Activated CD4-positive, alpha-beta T cell treated with anti-CD3 and anti-CD28 coated beads, Interleukin-2, amount 50 U/mL, for 24 hours (primary cell): ENCODE results near the gene TENT5C.

ENCODE experiments used
- DNase-seq, 2 donors: peaks; one replicate each; pipeline ENCODE4 v3.0.0-alpha.2; 2020; ENCODE audit warnings: low read depth in 1 of 2, low spot score in 1 of 2

The TENT5C gene

GRCh38 chr1:117590273-117590925, 15.4 kb upstream of the TENT5C start:
- DNase-seq = no peak

GRCh38 chr1:117591252-117591651, 14.6 kb upstream of the TENT5C start:
- DNase-seq = no peak

GRCh38 chr1:117592155-117592554, 13.7 kb upstream of the TENT5C start:
- no peak for DNase-seq

GRCh38 chr1:117594261-117594990, 11.4 kb upstream of the TENT5C start:
- no peak for DNase-seq

GRCh38 chr1:117596023-117596720, 9.7 kb upstream of the TENT5C start:
- no peak for DNase-seq

GRCh38 chr1:117598489-117598888, 7.4 kb upstream of the TENT5C start:
- DNase-seq = no peak

GRCh38 chr1:117599286-117600221, 6.3 kb upstream of the TENT5C start:
- no peak for DNase-seq

- no peak for DNase-seq
Observed at GRCh38 chr1:117600325-117600943, 5.4 kb upstream of the TENT5C start.

- DNase-seq = no peak
Observed at GRCh38 chr1:117600966-117601365, 4.9 kb upstream of the TENT5C start.

GRCh38 chr1:117602862-117603261, 3.0 kb upstream of the TENT5C start:
- no peak for DNase-seq

GRCh38 chr1:117605164-117605773, 579 bp upstream of the TENT5C start:
- DNase-seq = no peak

- peak; percentile 21 for DNase-seq
Observed at GRCh38 chr1:117606649-117607430, 992 bp downstream of the TENT5C start.

- peak; percentile 6 to 9 for DNase-seq
Observed at GRCh38 chr1:117607471-117607870, 1.6 kb downstream of the TENT5C start.

GRCh38 chr1:117608115-117608615, 2.3 kb downstream of the TENT5C start:
- DNase-seq = no peak

- DNase-seq = no peak
Observed at GRCh38 chr1:117608758-117609157, 2.9 kb downstream of the TENT5C start.

GRCh38 chr1:117609471-117609911, 3.6 kb downstream of the TENT5C start:
- no peak for DNase-seq

- DNase-seq = no peak
Observed at GRCh38 chr1:117610036-117610435, 4.2 kb downstream of the TENT5C start.

- DNase-seq = no peak
Observed at GRCh38 chr1:117611121-117611601, 5.3 kb downstream of the TENT5C start.

- no peak for DNase-seq
Observed at GRCh38 chr1:117611894-117612483, 6.1 kb downstream of the TENT5C start.
